HG02870 (cell line): ENCODE data around the gene PLXDC1.

ENCODE experiments used
- ATAC-seq: cut with Tn5 transposase; IDR thresholded peaks from one replicate; pipeline ENCODE4 v1.9.1; 2021; ENCODE audit warnings: mild to moderate bottlenecking, moderate library complexity; ENCODE audit not compliant: unreplicated experiment

Gene PLXDC1

GRCh38 chr17:39151150-39151942 lies at the start of gene PLXDC1:
TSS of gene PLXDC1 (minus strand) at chr17:39151637. CDS start at chr17:39151437, 200 bp downstream.
- ATAC-seq = no peak

- no peak for ATAC-seq
Observed at GRCh38 chr17:39200957-39201510, 49.6 kb upstream of the PLXDC1 start.

- ATAC-seq = peak; percentile 53
Observed at GRCh38 chr17:39200070-39200879, 48.8 kb upstream of the PLXDC1 start, which contains the start of gene RPL19. TSS of gene RPL19 (plus strand) at chr17:39200283. CDS start at chr17:39200345, 62 bp downstream.

- peak; percentile 47 for ATAC-seq
Observed at GRCh38 chr17:39199820-39200069, 48.3 kb upstream of the PLXDC1 start.

- ATAC-seq = no peak
Observed at GRCh38 chr17:39198186-39198566, 46.7 kb upstream of the PLXDC1 start.

GRCh38 chr17:39197380-39198185 lies 46.1 kb upstream of the PLXDC1 start, which contains the start of gene CACNB1:
TSS of gene CACNB1 (minus strand) at chr17:39197669. CDS start at chr17:39197495, 174 bp downstream.
- no peak for ATAC-seq

GRCh38 chr17:39196808-39197291 lies 45.4 kb upstream of the PLXDC1 start:
- ATAC-seq = no peak

GRCh38 chr17:39196241-39196807 lies 44.9 kb upstream of the PLXDC1 start:
- ATAC-seq = no peak

- no peak for ATAC-seq
Observed at GRCh38 chr17:39195568-39196160, 44.2 kb upstream of the PLXDC1 start.

- no peak for ATAC-seq
Observed at GRCh38 chr17:39194985-39195524, 43.6 kb upstream of the PLXDC1 start.

- no peak for ATAC-seq
Observed at GRCh38 chr17:39194089-39194984, 42.9 kb upstream of the PLXDC1 start.

GRCh38 chr17:39193346-39193745 lies 41.9 kb upstream of the PLXDC1 start:
- ATAC-seq = no peak

GRCh38 chr17:39192901-39193300 lies 41.5 kb upstream of the PLXDC1 start:
- no peak for ATAC-seq

GRCh38 chr17:39191750-39192510 lies 40.5 kb upstream of the PLXDC1 start:
- no peak for ATAC-seq

- ATAC-seq = no peak
Observed at GRCh38 chr17:39187152-39187830, 35.9 kb upstream of the PLXDC1 start.

GRCh38 chr17:39186481-39187002 lies 35.1 kb upstream of the PLXDC1 start:
- no peak for ATAC-seq

GRCh38 chr17:39183720-39184119 lies 32.3 kb upstream of the PLXDC1 start:
- ATAC-seq = no peak
